Right ventricle myocardium superior (tissue), 1 donor: ENCODE results near the gene POLR3A. TPM values are rescaled to one million over a fixed set of nuclear protein-coding genes. Genes with fewer than 3 reads are reported as not detected.

Source experiments
- ATAC-seq: fragments of 200-7000 bp; cut with Tn5 transposase; one replicate; pipeline ENCODE4 v1.9.1; 2020; ENCODE audit warnings: mild to moderate bottlenecking; ENCODE audit not compliant: poor library complexity
- DNase-seq: peaks from one replicate; pipeline ENCODE4 v3.0.0-alpha.2; 2020
- intact Hi-C: fragments of 100-400 bp; cut with DNase I; formaldehyde crosslinking; loops from one replicate; pipeline ENCODE4 v1.11.2; 2022
- total RNA-seq: library from RNA; stranded (reverse); fragmentation: NEBNext Ultra II Directional; extraction: Animal tissue kit (Norgen Biotek cat#: 25700); gene quantifications from one replicate; pipeline ENCODE4 v1.2.1, GENCODE V29; 2021
- donor health status: DM: no; HTN: yes; CAD: no; lungs with severe emphysema.

POLR3A gene
- total RNA-seq, 1 donor from 2014 or later: 7.3 TPM

- no peak for DNase-seq
- ATAC-seq: no peak
- intact Hi-C loops: no loop called here
Observed at GRCh38 chr10:78053211-78053868, 24.0 kb upstream of the POLR3A start.

DNA sequence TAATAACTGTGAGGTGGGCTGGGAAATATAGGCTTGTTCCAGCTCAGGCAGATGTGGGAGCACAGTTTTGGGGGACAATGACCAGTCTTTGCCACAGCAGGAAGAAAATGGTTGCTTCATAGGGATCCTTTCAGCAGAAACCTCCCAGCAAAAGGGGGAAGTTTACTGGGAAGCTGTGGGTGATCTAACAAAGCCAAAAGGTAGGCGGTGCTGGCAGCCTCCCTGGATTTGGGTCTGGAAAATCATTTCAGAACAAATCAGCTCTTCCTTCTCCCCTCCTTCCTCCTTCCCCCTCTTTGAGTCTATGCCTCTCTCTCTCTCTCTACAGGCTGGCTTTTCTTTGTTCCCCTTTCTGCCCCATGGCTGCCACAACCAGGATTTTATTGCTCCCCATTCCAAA, 20.5 kb upstream of the POLR3A start:
- ATAC-seq (no peak), DNase-seq (no peak)
- intact Hi-C loops: loop anchor here (10.0 kb wide), 1 partner anchor 605 kb away; no protein-coding TSS in a partner anchor

DNA sequence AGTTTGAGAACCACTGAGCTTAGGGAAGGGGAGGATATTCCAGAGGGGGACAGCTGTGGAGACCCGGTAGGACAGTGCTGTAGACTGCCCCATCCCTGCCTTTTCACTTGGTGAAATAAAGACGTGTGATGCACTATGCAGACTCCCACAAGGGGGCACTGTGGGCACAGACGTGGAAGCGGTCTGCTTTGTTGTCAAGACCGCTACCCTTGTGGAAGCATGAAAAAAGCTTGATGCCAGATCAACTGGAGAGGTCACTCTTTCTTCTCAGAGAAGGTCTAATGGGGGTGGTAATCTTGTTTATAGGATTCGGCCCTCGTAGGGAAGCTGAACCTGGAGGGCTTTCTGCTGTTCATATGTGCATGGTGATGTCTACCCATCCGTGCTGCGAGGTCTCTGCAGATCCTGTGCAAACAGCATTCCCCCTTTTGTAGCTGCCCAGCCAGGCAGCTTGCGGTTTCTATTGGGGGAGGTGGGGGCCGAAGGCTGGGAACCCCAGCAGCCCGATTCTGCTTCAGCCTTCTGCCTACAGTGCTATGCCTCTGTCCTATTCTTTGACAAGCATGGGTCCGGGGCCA, 18.1 kb upstream of the POLR3A start:
- DNase-seq: peak; percentile 91
- peak; percentile 85 for ATAC-seq
- intact Hi-C loops: loop anchor here (10.0 kb wide), 1 partner anchor 607 kb away; no protein-coding TSS in a partner anchor

DNA sequence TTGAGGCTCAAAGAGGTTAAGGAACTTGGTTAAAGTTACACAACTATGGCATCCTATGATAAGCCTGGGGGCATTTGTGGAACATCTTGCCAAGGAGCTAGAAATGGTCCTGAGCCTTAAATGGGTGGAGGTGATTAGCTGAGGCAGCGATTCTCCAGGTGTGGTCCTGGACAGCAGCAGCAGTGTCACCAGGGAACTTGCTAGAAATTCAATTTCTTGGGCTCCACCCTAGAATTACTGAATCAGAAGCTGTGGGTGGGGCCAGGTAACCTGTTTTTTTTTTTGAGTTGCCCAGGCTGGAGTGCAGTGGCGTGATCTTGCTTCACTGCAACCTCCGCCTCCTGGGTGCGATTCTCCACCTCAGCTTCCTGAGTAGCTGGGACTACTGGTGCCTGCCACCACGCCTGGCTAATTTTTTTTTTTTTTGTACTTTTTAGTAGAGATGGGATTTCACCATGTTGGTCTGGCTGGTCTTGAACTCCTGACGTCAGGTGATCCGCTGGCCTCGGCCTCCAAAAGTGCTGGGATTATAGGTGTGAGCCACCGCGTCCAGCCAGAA, 17.5 kb upstream of the POLR3A start:
- no peak for ATAC-seq
- intact Hi-C loops: loop anchor here (10.0 kb wide), 1 partner anchor 608 kb away; no protein-coding TSS in a partner anchor
- no peak for DNase-seq

DNA sequence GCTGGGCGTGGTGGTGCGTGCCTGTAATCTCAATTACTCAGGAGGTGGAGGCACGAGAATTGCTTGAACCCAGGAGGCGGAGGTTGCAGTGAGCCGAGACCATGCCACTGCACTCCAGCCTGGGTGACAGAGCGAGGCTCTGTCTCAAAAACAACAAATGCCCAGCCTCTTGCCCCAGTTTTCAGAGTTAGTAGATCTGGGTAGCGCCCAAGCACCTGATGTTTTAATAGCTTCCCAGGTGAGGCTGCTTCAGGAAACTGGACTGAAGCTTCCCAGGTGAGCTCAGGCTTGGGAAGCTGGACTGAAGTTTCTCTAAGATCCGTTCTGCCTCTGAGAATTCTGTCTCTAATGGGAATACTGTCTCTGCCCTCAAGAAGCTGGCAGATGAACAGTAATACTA, 16.5 kb upstream of the POLR3A start:
- ATAC-seq (no peak), DNase-seq (no peak)
- intact Hi-C loops: loop anchor here (10.0 kb wide), 1 partner anchor 609 kb away; no protein-coding TSS in a partner anchor

DNA sequence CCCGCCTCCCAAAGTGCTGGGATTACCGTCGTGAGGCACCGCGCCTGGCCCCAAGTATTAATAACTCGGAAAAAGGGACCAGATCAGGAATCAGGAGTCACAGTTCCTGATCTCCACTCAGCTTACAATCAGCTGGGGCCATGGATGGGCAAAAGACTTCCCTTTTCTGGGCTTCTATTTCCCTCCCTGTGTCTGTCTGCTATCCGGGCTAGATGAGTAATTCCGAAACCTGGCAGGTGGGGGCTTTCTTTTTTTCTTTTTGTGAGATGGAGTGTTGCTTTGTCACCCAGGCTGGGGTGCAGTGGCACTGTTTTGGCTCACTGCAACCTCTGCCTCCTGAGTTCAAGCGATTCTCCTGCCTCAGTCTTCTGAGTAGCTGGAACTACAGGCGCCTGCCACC, 15.9 kb upstream of the POLR3A start:
- ATAC-seq: no peak
- intact Hi-C loops: loop anchor here (10.0 kb wide), 1 partner anchor 610 kb away; no protein-coding TSS in a partner anchor
- no peak for DNase-seq

- ATAC-seq (no peak), DNase-seq (no peak)
- intact Hi-C loops: loop anchor here (10.0 kb wide), 1 partner anchor 610 kb away; no protein-coding TSS in a partner anchor
Observed at GRCh38 chr10:78044699-78045098, 15.4 kb upstream of the POLR3A start.

- intact Hi-C loops: loop anchor here (10.0 kb wide), 1 partner anchor 611 kb away; no protein-coding TSS in a partner anchor
- ATAC-seq (no peak), DNase-seq (no peak)
Observed at GRCh38 chr10:78044179-78044578, 14.9 kb upstream of the POLR3A start.

- intact Hi-C loops: loop anchor here (10.0 kb wide), 1 partner anchor 612 kb away; no protein-coding TSS in a partner anchor
- DNase-seq (no peak), ATAC-seq (no peak)
Observed at GRCh38 chr10:78042752-78043104, 13.4 kb upstream of the POLR3A start.

DNA sequence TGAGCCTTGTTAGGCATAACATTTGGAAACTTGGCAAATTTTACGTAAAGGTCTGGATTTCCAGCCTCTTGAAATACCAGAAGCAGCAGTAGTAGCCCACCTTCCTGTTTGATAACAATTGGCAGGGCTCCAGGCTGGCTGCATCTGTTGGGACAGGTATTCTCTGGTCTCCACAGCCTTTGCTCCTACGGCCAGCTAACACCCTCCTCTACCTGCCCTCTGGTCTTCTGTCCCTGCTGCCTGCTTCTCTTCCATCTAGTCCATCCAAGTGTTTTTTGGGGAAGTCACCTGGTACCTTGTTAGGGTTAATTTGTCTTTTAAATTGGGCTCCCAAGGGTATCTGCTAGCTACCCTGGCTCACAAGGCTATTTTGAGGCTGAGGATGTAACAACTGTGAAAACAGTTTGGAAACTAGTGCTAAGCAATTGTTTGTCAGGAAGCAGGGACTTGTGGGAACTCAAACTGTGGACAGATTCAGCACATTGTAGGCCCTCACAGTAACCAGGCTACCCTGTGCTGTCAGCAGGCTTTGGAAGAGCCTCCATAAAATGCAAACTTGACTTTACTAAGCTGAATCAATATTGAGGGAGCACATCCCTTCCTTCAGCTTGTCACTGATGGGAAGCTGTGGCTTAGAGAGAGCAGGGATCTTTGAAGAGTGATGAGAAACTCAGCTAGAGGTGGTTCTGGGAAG, 12.9 kb upstream of the POLR3A start:
- no peak for ATAC-seq
- intact Hi-C loops: loop anchor here (10.0 kb wide), 1 partner anchor 613 kb away; no protein-coding TSS in a partner anchor
- DNase-seq: no peak

DNA sequence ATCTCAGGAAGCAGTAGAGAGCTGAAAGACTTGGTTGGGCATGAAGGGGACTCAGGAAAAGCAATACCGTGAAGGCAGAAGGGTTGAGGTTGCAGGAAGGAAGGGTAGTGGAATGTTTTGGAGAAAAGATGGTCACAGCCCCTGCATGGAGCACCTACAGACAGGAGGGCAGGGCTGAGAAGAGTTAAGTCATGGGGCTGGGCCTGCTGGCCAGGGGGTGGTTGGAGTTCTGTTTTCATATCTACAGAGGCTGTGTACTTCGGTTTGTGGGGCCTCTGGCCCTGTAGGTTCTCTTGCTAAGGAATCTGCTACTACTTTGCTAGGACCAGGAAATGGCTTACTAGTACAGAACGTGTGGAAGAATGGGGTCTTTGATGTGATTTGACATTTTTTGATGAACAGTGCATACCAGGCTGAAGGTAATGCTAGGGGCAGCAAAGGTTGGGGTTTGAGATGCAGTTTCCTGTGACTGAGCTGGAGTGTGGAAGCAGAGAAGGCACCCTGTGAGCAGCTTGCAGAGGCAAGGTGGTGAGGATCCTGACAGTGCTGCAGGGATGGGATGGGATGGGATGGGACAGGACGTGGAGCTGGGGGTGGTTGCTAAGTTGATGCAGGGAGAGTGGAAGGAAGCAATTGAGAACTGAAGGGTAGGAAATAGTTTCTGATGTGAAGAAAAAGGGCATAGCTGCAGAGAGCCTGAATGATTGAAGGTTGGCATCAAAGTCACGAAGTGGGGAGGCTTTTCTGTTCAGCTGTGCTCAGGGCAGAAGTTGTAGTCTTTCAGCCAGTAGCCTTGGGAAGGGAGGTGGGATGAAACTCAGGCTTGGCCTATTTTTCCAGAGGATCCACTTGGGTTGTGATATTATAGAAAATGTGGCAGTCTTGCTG, 12.1 kb upstream of the POLR3A start:
- intact Hi-C loops: loop anchor here (10.0 kb wide), 1 partner anchor 613 kb away; no protein-coding TSS in a partner anchor
- ATAC-seq (no peak), DNase-seq (no peak)

- DNase-seq: no peak
- no peak for ATAC-seq
- intact Hi-C loops: loop anchor here (10.0 kb wide), 1 partner anchor 615 kb away; no protein-coding TSS in a partner anchor
Observed at GRCh38 chr10:78039743-78040142, 10.4 kb upstream of the POLR3A start.

GRCh38 chr10:78038791-78039547, 9.7 kb upstream of the POLR3A start:
- intact Hi-C loops: no loop called here
- ATAC-seq: no peak
- DNase-seq: no peak

GRCh38 chr10:78038105-78038504, 8.8 kb upstream of the POLR3A start:
- DNase-seq (no peak), ATAC-seq (no peak)
- intact Hi-C loops: no loop called here

DNA sequence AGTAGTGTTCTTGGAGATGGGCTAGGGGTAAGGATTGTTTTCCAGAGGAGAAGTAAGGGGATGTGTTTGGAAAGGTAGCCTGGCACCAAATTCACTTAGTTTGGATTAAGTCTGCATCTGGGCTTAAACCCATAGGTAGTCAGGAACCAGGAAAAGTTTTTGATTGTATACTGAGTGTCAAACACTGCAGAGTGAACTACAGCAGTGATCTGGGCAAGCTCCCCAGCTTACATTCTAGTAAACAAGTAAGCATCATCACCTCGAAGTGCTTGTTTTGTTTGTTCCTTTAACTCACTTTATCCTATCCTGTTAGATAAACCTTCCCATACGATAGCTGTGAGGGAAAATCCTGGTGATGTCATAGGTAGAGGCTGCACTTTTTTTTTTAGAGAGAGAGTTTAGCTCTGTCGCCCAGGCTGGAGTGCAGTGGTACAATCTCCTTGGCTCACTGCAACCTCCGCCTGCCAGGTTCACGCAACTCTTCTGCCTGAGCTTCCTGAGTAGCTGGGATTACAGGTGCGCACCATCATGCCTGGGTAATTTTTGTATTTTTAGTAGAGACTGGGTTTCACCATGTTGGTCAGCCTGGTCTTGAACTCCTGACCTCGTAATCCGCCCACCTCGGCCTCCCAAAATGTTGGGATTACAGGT, 6.7 kb upstream of the POLR3A start:
- ATAC-seq (no peak), DNase-seq (no peak)
- intact Hi-C loops: no loop called here

- intact Hi-C loops: no loop called here
- DNase-seq (no peak), ATAC-seq (no peak)
Observed at GRCh38 chr10:78035437-78035836, 6.1 kb upstream of the POLR3A start.

DNA sequence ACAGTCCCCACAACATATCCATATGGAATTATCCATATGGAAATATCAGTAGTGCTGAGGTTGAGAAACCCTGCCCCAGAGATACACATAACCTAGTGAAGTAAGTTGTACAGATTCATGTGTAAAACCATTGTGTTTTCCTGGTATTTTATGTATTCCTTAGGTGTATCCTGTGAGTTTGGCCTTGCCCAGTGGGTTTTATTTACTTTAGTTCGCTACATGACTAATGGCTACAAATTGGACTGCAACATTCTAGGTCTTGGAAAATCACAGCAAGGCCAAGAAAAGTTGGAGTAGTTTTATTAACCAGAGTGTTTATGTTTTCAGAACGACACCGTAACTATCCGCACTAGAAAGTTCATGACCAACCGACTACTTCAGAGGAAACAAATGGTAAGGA, 5.7 kb upstream of the POLR3A start:
- intact Hi-C loops: no loop called here
- no peak for ATAC-seq

More for the DNA sequence above, 5.7 kb upstream of the POLR3A start:
- DNase-seq: no peak
